ENCODE results near the gene CAMK1D.

DNA sequence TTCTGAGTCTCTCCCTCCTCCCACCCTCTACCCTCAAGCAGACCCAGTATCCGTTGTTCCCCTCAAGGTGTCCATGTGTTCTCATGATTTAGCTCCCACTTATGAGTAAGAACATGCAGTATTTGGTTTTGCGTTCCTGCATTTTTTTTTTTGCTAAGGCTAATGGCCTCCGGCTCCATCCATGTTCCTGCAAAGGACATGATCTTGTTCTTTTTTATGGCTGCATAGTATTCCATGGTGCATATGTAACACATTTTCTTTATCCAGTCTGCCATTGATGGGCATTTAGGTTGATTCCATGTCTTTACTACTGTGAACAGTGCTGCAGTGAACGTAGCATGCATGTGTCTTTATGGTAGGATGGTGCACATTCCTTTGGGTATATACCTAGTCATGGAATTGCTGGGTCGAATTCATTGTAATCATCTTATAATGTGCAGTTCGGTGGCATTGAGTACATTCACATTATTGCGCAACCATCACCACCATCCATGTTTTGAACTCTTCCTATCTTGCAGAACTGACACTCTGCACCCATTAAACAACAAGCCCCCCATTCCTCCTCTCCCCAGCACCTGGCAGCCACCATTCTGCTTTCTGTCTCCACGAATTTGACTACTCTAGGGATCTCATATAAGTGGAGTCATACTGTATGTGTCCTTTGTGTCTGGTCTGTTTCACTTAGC is 125.5 kb downstream of the CAMK1D start:
- TF ChIP-seq, protein P1, sequence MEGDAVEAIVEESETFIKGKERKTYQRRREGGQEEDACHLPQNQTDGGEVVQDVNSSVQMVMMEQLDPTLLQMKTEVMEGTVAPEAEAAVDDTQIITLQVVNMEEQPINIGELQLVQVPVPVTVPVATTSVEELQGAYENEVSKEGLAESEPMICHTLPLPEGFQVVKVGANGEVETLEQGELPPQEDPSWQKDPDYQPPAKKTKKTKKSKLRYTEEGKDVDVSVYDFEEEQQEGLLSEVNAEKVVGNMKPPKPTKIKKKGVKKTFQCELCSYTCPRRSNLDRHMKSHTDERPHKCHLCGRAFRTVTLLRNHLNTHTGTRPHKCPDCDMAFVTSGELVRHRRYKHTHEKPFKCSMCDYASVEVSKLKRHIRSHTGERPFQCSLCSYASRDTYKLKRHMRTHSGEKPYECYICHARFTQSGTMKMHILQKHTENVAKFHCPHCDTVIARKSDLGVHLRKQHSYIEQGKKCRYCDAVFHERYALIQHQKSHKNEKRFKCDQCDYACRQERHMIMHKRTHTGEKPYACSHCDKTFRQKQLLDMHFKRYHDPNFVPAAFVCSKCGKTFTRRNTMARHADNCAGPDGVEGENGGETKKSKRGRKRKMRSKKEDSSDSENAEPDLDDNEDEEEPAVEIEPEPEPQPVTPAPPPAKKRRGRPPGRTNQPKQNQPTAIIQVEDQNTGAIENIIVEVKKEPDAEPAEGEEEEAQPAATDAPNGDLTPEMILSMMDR (IDR thresholded peaks at IDR 0.05): no peak
- TF ChIP-seq, protein P2, sequence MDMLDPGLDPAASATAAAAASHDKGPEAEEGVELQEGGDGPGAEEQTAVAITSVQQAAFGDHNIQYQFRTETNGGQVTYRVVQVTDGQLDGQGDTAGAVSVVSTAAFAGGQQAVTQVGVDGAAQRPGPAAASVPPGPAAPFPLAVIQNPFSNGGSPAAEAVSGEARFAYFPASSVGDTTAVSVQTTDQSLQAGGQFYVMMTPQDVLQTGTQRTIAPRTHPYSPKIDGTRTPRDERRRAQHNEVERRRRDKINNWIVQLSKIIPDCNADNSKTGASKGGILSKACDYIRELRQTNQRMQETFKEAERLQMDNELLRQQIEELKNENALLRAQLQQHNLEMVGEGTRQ (CRISPR knock-in tag; IDR thresholded peaks at IDR 0.05): no peak
- TF ChIP-seq, protein P3, sequence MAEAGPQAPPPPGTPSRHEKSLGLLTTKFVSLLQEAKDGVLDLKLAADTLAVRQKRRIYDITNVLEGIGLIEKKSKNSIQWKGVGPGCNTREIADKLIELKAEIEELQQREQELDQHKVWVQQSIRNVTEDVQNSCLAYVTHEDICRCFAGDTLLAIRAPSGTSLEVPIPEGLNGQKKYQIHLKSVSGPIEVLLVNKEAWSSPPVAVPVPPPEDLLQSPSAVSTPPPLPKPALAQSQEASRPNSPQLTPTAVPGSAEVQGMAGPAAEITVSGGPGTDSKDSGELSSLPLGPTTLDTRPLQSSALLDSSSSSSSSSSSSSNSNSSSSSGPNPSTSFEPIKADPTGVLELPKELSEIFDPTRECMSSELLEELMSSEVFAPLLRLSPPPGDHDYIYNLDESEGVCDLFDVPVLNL (CRISPR knock-in tag; IDR thresholded peaks at IDR 0.05; ENCODE audit: borderline replicate concordance, low read depth): no peak
- TF ChIP-seq ZNF317 (CRISPR knock-in tag; IDR thresholded peaks at IDR 0.05; ENCODE audit: borderline replicate concordance, low read depth): no peak
- TF ChIP-seq IRF2 (CRISPR knock-in tag; IDR thresholded peaks at IDR 0.05; ENCODE audit: borderline replicate concordance, low read depth): no peak
- no peak for TF ChIP-seq ZNF263 (CRISPR knock-in tag; IDR thresholded peaks at IDR 0.05; ENCODE audit: low read depth)
- TF ChIP-seq EMX1 (CRISPR knock-in tag; IDR thresholded peaks at IDR 0.05): no peak
- no peak for TF ChIP-seq FOXJ3 (CRISPR knock-in tag; IDR thresholded peaks at IDR 0.05; ENCODE audit: borderline replicate concordance)
- no peak for TF ChIP-seq ELF4 (CRISPR knock-in tag; IDR thresholded peaks at IDR 0.05; ENCODE audit: low read depth)
- no peak for TF ChIP-seq CREB1 (CRISPR knock-in tag; IDR thresholded peaks at IDR 0.05)
- TF ChIP-seq ZNF219 (CRISPR knock-in tag; IDR thresholded peaks at IDR 0.05; ENCODE audit: borderline replicate concordance): no peak
- TF ChIP-seq ESRRA (CRISPR knock-in tag; IDR thresholded peaks at IDR 0.05; ENCODE audit: borderline replicate concordance): no peak

All from WTC11 (cell line).